ENCODE data around the gene EML4.
"Not testable (repeated sequence)": the region's sequence is repeated elsewhere in the genome, so short reads cannot be mapped to it uniquely, and the experiment has no call there.

Gene EML4

DNA sequence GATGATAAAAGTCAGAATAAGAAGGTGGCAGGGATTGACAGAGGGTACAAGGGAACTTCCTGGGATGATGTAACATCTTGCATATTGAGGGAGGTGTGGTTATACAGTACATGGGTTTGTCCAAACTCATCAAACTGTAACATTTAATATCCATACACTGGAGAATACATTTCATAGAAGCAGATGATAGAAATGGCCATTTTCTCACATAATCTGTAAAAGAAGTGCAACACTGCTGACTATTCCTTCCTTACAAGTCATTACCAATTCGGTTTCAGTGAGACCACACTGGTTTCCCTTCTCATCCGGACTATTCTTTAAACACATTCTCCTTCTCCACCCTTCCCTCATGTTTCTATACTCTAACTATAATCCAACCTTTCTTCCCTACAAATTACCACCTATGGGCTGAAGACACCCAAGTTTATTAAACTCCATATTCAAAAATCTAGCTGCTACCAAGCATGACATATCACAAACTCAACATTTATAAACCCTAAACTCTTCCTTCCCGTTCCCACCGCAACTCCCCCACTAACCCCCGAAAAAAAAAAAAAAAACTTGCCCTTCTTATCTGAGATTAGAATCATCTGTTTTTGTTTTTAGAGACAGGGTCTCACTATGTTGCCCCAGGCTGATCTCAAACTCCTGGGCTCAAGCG, 190.3 kb downstream of the EML4 start:
- DNase-seq (ENCODE audit: low spot score) = no peak

DNA sequence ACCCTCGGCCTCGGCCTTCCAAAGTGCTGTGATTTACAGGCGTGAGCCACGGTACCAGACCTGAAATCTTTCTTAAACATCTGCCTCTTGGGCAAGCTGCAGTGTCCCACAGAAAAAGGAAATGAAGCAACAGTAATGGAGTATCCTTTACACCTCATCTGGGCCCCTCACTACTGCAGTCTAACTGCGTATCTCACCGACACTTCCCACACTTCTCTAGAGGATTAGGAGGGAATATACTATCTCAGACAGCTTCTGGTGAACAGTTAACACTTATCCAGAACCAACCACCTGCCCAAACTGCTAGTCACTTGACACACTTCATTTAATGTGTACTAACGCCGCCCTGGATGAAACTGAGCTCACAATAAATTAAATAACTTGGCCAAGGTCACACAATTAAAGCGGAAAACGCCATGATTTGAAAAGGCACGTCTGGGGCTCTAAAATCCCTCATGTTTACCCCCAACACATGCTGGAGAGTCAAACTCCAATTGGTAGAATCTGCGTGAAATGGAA, 190.9 kb downstream of the EML4 start:
- DNase-seq (ENCODE audit: low spot score) = no peak

DNA sequence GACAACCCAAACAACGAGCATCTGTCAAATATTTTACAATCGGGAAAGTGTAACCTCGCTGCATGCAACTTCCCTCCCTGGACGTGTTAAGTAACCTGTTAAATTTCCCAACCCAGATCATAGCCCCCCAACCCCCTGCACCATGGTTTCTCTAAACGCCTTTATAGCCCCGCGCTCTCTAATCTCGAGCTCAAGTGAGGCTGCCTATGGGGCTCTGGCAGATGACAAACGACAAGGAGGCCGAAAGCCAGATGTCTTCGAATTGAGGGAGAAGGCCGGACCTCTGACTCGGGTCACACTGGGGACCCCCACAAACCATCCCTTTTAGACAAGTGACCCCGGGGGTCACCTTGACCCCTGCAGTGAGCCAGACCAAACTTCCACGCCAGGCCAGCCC, 191.3 kb downstream of the EML4 start:
- peak; percentile 14 for DNase-seq (ENCODE audit: low spot score)

DNA sequence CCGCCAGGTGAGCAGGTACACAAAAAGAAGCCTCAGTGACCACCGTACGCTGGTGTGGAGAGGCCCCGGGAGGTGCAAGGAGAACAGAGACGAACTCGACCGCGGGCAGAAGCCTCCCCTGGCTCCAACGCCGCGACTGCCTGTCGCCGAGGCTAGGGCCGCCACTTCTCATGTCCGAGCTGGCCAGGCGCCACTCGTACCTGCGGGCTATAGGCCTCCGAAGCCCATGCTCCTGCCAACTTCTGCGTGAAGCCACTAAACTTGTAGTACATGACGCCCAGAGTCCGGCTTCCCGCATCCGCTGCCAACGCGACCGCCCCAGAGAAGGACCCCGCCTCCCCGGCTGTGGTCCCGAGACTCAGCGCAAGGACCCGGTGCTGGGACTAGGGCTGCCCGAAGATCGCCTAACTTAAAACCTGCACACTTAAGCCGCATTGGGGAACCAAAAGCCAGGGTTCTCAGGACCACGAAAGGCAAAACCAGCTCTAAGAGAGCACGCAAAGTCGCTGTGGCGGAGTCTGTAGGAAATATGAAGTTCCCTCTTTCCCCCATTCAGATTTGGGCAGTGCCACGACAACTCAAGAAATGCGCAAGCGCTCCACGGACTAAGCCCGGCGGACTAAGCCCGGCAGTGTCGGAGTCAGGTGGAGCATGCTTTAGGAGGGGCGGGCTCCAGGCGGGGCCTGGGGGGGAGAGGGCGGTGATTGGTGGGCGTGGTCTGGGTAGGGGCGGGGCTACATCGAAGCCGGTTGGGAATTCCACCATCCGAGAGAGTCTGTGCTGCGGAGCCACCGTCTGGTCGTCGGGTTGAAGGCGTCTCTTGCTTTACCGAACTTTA, 192.0 kb downstream of the EML4 start, which contains the start of gene COX7A2L:
Gene COX7A2L (minus strand): TSS at position 328 of the 838 bp plus-strand sequence. CDS start 56 bp downstream, at position 272.
- DNase-seq (ENCODE audit: low spot score) = peak; percentile 98

DNA sequence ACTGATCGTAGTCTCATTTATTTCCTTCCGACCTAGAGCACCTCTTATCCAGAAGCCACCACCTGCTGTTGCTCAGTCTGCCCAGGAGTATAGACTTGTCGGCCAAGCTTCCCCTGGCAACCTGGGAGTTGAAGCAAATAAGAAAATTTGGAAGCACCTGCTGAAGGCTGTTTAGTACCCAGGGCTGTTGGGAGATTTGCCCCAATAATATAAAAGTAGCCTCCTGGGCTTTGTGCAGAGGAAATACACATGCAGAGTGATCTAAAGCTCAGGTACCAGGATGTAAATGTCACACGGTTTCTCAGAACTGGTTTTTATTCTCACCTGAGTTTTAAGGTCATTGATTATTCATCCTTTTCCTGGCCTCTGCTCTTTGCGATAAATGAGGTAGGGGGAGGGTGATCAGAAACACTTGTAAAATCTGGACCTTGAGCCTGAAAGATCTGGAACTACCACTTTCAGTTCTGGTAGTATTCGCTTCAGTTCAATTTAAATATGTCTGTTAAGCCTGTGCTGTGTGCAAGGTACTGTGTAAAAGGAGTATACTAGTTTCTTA, 192.7 kb downstream of the EML4 start:
- no peak for DNase-seq (ENCODE audit: low spot score)

DNA sequence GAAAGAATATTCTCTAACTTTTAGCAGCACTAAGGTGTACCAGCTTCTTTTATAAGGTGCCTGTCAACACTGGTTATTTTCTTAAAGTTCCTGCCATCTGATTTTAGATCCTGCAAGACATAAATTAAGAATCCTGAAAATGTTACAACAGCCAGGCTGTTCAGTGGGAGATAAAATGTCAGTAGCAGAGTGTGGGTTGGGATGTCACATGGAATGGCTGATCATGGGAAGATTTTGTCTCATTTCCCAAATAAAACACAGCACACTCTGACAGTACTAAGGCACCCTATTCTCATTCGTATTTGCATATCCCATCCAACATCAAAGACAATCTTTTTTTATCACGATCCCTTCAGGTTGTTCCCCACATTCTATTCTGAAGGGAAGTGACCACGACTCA, 194.3 kb downstream of the EML4 start:
- no peak for DNase-seq (ENCODE audit: low spot score)

DNA sequence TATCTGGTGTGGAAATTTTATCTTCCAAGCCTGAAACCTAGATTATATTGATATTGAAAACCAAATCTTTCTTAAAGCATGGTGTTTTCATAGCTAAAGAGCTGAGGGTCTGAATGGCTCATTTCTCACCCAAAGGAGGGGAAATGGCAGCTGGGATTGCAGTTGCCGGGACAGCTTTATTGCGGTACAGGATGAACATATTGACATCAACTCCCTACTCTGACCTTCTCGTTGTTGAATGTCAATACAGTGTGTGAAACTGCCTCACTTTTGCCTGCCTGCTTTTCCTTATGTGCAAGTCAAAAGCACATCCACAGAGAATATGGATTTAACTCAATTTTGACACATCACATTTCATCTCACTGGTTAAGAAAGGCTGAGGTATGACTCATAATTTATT, 195.5 kb downstream of the EML4 start:
- DNase-seq (ENCODE audit: low spot score) = no peak

DNA sequence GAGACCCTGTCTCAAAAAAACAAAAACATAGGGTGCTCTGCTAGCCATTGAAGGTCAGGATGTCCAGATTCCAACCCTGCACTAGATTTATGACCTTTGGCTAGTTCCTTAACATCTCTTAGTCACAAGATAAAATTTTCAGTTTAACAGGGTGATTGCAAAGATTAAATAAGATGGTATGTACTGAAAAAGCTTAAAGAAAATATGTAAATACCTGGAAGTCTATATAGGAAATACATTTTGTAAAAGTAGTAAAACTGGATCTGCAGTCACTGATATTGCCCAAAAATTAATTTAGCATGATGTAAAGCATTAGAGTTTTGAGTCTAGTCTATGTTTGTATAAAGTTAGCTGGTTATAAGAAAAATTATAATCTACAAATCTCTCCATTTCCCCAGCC, 197.3 kb downstream of the EML4 start:
- no peak for DNase-seq (ENCODE audit: low spot score)

DNA sequence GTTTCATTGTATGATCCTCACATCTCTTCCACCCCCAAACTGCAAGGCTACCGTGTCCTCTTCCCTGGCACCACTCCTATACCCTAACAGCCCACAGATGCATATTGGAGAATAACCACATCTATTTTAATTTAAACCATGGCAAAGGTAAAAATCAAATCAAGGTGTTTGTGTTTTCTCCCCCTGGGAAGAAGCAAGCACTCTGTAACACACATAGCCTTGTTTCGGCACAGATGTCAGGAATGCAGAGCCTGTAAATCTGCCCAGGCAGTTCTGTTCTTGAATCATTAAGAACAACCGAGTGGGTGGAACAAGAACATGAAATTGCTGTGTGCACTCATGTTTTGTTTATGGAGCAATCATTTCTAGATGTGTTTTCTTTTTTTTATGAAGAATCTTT, 198.7 kb downstream of the EML4 start:
- DNase-seq (ENCODE audit: low spot score) = no peak

DNA sequence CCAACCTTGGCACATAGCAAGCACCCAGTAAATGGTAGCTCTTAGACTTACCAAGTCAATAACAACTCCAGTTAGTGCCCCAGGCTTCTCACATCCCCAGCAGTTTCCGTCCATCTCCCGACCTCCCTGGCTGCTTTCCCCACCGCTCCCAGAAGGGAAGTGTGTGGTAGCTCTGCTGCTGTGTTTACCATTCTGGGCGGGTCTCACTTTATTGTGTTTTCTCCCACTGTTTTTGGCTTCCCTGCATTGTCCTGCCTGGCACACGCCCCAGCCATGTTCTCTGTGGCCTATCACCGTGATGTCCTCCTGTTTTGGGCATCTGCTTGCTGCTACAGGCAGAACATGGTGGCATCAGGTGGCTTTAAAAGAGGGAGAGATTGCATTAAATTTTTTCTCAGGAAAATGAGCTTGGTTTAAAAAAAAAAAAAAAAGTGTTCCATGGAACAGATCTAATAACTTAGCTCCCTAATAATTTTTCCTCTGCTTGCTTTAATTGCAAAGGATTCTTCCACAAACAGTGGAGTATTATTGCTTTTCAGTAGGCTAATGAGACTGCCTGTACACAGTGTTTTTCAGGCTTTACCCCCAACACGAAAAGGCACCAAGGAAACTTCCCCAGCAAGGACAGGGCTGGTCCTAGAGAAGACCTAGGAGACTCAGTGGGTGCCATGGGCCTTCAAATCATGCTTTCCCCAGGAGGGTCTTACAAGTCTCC, 199.8 kb downstream of the EML4 start:
- no peak for DNase-seq (ENCODE audit: low spot score)

DNA sequence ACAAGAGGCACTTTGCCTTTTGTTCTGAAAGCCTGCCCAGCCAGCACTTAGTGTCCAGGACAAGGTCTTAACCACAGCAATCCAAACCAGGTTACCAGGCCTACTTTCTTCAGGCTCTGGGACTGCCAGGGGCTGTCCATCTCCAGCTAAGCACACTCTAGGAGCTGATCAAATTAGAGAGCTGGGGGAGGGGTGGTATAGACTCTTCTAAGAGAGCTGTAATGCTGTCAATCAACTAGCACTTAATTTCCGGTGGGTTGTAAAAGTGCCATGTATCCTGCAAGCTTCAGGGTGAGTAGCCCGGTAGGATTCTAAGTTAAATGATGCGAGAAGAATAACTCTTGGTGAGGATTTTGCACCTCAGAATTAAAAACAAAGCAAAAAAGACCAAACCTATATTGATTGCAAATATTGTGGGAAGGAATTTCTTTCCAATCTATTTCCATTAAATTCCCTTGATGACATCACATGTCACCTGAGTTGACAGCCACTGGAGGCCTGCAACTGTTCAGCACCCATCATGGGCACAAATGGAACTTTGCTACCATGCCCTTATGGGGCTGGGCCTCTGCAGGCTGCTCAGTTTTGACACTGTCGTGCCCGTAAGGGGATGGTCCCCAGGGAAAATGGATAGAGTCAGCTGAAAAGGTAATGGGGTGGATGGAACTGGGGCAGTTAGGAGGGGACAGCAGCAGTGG, 200.5 kb downstream of the EML4 start:
- no peak for DNase-seq (ENCODE audit: low spot score)

DNA sequence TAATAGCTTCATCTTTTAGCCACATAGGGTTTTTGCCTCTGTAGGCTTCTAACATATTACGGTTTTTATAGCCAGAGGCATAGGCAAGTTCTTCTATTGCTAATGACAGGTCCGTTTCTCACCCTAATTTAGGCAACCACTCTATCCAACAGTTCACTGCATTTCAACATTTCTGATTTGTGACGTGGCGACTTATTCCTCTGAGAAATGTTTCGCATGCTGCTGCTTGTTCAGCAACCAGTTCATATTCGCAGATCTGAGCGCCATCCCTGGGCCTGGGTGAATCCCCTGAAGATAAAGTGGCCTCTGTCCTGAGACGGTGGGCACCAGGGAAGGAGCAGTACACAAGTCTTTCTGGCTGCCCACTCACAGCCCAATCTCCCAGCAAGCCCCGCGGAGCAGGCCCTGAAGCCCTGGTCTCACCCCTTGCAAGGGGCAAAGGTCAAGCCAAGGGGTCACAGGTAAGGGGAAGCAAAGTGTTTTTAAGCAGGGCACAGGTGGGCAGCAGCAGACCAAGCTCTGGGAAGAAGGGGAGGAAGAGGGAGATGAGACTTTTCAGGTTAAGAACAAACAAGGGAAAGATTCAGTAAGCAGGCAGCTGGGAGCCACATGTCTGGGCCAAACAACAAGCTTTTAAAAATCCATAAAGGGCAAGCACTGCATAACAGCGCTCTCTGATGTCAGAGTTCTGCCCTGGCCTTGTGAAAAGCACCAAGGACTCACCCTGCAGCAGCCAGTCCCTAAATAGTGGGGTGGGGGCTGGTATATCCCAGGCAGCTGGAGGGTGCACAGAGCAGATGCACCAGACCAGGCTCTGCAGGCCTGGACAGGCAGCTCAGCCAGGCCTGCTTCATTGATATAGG, 202.7 kb downstream of the EML4 start:
- DNase-seq (ENCODE audit: low spot score) = no peak

DNA sequence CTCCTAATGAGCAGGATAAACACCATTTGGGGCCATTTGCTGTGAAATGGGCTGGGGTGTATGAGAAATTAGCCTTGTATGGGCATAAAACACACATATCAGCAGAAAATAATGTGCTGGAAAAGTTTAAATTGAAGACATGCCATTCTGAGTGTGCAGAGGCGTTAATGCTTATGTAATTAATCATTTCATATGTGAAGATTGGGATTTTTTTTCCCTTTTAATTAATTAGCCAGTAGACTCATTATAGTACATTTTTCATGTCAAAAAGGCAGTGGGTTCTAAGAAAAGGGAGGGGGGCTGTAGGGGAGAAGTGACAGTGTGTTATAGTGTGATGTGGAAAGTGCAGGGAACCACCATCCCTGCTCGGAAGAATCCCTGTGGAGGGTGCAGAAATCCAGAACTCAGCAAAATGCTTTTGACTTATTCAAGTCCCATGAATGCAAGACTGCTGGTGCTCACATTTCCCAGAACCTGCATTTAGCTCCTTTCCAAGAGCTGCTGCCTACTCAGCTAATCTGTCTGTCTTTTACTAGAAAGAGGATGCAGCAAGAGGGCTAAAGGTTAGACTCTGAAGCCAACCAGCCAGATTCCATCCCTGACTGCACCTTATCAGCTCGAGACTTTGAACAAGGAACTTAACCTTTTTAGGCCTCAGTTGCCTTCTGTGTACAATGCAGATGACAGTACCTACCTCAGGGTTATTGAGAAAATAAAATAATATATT, 203.5 kb downstream of the EML4 start:
- DNase-seq (ENCODE audit: low spot score) = no peak

DNA sequence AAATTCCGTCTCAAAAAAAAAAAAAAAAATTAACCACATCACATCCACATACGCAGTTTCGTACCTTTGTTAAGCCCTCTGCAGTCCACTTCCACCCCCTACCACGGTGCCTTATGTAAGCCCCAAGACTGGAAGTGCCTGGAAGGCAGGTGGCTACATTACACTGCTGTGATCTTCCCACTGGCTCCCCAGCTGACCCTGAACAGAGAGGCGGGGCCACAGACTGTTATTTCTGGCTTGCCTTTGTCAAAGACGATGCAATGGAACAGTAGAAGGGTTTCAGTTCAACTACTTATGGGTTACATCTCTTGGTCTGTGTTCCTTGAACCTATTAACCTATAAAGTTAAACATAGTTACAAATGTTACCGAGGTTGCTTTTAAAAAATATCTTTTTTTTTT, 207.6 kb downstream of the EML4 start:
- no peak for DNase-seq (ENCODE audit: low spot score)

DNA sequence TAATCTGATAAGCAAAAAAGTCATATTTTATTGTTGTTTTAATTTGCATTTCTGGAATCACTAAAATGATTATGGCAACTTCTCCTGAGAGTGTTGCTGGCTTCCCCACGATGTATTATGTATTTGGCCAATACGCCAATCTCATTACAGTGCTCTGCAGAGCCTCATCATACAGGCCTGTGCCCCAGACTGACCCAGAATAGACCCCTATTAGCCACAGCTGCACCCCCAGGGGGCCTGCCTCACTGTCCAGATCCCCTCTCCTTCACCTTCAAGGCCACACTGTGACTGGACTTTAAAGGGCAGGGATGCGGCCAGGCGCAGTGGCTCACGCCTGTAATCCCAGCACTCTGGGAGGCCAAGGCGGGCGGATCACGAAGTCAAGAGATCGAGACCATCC, 209.3 kb downstream of the EML4 start:
- DNase-seq (ENCODE audit: low spot score) = no peak

DNA sequence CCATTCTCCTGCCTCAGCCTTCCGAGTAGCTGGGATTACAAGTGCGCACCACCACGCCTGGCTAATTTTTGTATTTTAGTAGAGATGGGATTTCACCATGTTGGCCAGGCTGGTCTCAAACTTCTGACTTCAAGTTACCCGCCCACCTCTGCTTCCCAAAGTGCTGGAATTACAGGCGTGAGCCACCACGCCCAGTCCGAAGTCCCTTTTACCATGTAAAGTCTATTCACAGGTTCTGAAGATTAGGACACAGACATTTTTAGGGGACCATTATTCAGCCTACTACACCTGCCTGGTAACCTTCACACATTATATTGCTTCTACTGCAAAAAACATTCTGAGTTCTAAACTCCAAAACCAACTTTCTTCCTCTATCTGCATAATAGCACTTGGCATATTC, 210.9 kb downstream of the EML4 start:
- not testable (repeated sequence) for DNase-seq (ENCODE audit: low spot score)

DNA sequence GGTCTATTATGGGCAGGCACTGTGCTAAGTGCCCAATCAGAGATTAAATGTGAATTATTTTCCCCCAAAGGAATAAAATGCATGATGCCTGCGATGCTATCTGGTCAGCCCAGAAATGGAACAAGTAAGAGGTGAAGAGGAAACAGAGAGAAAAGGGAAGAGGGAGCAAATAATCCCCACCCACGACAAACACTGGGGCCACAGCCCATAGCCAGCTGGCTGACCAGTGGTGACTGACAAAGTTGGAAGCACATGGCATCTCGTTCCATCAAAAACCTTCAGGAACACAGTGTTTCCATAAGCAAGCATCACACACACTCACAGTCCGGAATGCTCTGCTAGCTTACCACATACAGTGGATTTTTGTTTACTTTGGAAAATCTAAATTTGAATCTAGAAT, 213.0 kb downstream of the EML4 start:
- no peak for DNase-seq (ENCODE audit: low spot score)

All from pons (tissue), 1 donor.